GM21447 (cell line): Measurements from ENCODE around the gene ADAM19.

Experiments used
- ATAC-seq: cut with Tn5 transposase; IDR thresholded peaks from one replicate; pipeline ENCODE4 v1.9.1; 2021; ENCODE audit not compliant: unreplicated experiment

The ADAM19 gene, protein sequence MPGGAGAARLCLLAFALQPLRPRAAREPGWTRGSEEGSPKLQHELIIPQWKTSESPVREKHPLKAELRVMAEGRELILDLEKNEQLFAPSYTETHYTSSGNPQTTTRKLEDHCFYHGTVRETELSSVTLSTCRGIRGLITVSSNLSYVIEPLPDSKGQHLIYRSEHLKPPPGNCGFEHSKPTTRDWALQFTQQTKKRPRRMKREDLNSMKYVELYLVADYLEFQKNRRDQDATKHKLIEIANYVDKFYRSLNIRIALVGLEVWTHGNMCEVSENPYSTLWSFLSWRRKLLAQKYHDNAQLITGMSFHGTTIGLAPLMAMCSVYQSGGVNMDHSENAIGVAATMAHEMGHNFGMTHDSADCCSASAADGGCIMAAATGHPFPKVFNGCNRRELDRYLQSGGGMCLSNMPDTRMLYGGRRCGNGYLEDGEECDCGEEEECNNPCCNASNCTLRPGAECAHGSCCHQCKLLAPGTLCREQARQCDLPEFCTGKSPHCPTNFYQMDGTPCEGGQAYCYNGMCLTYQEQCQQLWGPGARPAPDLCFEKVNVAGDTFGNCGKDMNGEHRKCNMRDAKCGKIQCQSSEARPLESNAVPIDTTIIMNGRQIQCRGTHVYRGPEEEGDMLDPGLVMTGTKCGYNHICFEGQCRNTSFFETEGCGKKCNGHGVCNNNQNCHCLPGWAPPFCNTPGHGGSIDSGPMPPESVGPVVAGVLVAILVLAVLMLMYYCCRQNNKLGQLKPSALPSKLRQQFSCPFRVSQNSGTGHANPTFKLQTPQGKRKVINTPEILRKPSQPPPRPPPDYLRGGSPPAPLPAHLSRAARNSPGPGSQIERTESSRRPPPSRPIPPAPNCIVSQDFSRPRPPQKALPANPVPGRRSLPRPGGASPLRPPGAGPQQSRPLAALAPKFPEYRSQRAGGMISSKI

DNA sequence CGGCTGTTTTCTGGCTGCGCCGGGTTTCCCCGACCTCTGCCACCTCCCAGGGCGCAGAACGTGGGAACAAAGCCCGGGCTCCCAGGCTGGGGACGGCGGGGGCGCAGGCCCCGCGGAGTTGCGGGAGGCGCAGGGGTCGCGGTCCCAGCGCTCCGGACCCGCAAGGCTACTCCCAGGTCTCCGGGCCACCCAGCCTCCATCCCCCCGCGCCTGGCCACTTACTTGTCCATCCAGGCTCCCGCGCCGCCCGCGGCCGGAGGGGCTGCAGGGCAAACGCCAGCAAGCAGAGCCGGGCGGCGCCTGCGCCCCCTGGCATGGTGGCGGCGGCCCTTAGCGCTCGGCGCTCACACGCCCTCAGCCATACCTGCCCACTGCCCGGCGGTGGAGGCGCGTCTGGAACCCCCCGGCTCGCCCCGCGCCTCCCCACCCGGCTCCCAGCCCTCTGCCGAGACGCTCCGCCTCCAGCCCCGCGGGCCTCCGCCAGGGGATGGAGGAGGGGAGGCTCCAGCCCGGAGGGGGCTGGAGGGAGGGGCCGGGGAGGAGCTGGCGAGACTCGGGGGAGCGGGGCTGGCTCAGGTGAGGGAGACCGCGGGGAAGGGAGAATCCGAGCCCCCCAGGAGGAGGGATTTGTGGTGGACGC lies at the start of gene ADAM19:
ADAM19 (minus strand) TSS at position 395 of the 640 bp plus-strand sequence; CDS start at position 316, 79 bp downstream.
- no peak for ATAC-seq

DNA sequence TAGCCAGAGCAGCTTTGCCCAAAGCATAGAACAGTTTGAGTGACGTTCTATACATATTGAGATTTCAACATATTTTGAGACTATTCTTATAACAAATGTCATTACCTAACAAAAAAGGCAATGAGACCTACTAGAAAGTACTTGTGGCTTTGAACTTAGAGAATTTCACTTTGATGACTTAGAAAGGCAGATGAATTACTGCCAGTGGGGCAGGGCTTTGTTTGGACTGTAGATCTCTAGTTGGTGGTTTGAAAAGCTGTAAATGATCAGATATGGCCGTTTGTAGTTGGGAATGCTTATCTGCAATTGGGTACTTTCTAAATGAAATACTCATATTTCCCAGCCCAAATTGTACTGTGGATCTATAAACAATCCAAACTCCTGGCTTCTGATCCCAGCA lies 48.6 kb upstream of the ADAM19 start:
- ATAC-seq, result no peak

DNA sequence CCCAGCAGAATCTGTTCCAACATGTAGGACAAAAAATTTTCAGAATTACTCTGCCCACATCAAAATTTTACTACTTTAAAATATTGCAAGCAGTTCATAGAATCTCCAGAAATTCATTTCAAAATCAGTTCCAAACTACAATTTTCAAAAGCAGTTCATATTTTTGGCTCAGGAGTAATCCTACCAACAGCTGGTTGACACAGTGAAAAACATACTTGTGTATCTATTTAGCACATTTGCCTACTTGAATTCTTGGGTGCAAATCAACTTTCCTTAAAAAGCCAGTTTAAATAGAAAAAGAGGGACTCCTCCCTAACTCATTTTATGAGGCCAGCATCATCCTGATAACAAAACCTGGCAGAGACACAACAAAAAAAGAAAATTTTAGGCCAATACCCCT lies 45.2 kb upstream of the ADAM19 start:
- ATAC-seq, result no peak

DNA sequence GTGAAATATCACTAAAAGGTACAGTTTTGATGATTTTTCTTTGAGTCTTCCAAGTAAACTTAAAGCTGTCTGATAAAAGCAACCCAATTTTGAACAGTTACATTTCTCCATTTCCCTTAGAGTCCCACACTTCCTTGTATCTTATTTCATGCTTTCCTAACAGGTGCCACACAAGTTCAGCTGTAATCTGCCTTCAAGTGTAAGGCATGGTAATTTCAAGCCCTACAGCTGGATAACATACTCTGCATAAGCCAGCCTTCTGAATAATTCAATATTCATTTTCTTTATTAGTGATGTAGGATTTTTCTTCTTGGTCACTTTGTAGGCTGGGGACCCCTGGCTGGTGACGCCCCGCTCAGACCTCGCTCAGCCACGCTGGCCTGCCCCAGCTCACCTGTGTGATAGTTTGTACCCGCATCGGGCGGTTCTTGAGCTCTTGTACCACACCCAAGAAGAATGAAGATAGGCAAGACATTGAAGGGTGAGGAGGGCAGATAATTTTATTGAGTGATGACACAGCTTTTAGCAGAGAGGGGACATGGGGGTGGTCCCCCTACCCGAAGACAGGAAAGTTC lies 42.7 kb upstream of the ADAM19 start:
- ATAC-seq, result no peak

DNA sequence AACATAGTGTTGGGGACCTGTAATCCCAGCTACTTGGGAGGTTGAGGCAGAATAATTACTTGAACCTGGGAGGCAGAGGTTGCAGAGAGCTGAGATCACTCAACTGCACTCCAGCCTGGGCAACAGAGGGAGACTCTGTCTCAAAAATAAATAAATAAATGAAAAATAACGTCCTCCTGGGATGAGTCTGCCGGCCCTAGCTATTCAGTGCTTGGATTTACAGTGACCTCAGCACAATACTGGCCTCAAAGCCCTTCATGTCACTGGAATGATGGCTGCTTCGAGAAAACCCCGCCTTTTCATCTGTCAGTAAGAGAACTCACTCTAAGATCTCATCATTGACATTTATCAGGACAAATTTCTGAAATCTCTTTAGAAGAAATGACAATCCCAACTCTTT lies 41.2 kb upstream of the ADAM19 start:
- no peak for ATAC-seq

DNA sequence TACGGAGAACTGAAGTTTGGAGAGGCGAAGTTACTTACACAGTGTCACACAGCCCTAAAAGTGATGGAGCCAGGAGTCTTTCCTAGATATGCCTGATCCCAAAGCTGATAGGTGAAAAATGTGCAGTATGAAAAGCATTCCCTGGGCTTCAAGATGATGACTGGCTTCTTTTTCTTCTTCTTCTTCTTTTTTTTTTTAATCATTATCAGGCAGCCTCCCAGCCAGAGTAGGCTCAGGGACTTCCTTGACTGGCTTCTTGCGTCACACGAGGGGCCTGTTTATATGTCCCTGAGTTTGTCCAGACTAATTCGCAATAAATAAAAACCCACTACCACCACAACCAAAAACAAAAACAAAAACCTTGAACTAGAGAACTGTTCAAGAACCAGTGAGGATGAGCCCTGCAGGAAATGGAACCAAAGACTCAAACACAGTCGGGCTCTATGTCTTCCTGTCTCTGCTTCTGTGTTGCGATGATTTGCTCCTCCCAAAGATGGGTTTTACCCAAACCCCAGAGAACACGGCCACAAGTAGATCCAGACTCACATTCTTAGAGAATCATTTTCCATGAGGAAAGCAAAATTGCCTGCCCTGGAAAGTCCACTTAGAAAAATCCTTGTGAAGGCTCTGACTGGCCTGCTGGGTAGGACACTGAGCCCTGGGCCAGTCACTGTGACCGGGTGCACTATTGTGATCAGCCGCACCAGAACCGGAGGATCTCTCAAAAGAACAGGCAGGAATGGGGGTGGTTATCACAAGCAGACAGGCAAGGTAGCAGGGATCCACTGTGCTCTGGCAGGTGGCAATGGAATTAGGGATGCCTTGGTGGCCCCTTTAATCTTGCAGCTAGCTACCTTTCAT lies 38.0 kb upstream of the ADAM19 start:
- ATAC-seq, result no peak

DNA sequence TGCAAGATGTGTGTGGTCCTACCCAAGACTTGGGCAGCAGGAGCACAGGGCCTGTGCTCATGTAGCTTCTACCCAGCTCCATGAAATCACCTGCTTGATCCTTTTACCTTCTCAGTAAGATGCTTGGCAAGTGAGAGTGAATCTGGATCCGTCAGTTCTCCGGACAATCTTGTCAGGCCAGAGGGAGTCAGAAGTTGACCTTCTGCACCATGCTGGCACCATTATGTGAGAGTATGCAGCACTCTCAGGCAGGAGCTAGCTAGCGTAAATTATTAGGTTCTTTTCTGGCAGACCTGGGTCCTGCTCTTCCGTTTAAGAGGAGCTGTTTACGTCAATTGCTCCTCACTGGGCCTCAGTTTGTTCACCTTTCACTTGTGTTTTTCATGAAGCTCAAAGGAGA lies 37.0 kb upstream of the ADAM19 start:
- ATAC-seq, result no peak

DNA sequence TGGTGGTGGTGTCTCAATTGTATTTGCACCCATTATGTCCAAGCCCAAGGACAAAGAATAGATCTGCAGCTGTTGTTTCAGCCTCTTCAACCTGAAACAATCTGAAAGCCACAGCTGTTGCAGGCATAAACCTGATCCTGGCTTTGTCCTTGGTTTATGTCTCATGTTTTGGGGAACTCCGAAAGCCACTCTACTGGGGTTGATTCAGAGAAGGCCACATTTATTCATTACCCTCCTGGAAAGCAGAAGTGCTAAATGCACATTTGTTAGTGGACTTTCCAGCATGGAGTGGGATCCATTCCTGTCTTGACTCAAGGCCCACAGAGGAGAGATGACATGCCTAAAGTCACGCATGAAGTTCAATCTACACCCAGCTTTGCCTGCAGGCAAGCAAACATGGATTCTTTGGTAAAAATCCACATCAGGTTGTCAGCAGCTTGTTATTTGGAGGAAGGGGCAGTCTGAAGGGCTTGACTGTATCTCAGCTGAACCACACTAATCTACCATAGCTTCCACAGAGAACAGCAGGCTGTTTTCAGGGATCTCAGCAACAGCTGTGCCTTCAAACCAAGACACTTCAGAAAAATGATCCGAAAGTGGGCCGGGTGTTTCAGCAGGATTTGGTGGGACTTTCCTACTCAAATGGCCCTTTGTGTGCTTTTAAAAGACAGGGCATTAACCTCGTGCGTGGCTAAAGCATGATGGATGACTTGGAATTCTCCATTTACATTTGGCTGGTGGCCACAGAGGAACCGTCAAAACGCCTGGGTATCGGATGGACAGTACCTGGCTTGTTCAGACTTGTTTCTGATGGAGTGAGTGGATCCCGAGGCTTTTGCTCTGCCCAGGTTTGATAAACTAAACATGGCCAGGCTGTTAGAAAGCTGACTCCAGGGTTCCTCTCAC lies 36.2 kb upstream of the ADAM19 start:
- ATAC-seq, result peak; percentile 42

DNA sequence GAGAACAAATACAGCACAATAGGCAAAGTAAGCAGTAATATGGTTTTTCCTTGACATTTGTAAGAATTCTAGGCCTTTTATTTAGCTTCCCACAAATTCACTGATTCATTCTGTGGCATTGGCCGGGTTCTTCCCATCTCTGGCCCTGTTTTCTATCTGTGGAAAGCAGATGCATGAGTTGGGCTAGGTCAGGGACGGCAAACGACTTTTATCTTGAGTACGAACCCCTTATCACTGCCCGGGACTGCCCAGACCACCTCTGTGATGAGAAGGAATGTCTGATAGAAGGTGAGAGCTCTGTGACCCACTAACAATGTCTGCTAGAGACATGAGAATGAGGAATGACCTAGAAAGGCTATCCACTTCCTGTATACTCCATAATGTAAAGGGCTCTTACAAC lies 35.4 kb upstream of the ADAM19 start:
- ATAC-seq, result no peak

DNA sequence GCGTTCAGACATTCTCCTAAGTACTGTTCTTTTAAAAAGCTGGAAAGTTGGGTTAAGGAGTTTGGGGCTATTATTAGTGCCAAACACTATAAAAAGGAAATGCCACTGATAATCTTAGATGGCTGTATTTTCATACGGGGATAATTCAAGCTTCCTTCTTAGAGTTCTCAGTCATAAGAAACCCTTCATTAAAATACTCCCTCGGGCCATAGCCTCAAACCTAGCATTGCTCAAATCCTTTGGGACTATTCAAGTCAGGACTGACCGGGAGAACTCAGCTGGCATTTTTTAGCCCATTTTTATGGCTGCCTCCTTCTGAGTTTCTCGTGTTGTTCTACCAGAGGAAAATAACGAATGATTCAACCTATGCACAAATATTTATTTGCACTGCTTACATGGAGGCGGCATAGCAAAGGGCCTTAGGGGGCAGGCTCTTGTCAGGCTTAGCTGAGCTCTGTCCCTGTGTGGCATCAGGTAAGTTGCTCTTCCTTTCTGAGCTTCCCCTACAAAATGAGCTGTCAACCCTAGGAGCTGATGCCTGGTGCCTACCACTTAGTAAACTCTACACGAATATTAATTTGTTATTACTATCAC lies 33.5 kb upstream of the ADAM19 start:
- no peak for ATAC-seq

DNA sequence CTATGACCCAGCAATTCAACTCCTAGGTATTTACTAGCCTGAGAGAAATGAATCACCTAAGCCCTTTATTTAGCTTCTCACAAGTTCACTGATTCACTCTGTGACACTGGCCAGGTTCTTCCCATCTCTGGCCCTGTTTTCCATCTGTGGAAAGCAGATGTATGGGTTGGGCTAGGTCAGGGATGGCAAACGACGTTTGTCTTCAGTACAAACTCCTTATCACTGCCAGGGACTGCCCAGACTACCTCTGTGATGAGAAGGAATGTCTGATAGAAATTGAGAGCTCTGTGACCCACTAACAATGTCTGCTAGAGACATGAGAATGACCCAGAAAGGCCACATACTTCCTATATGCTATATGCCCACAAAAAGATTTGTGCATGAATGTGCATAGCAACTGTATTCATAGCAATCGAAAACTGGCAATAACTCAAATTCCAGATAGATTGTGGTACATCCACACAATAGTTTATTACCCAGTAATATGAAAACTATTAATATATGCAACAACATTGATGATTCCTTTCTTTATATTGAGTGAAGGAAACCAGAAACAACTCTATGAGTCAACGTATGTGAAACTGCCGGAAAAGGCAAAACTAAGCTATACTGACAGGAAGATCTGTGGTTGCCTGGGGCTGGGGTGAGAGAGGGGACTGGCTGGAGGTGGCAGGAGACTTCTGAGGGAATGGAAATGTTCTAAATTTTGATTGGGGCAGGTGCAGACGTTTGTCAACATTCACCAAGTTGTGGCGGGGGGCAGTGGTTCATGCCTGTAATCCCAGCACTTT lies 32.0 kb upstream of the ADAM19 start:
- peak; percentile 53 for ATAC-seq

DNA sequence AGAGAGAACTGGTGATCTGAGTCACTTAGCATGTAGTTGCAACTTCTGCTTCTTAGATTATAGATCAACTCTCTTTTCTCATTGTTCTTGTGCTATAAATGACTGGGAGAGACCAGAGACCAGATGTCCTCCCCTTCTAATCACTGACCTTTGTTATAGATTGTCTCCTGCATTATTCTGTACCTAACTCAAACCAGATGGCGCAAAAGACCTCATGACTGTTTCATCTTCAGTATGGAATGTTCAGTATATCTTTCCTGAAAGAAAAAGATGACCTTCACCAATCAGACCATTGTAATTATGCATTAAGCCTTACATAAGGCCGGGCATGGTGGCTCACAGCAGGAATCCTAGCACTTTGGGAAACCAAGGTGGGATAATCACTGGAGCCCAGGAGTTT lies 30.5 kb upstream of the ADAM19 start:
- ATAC-seq, result no peak

DNA sequence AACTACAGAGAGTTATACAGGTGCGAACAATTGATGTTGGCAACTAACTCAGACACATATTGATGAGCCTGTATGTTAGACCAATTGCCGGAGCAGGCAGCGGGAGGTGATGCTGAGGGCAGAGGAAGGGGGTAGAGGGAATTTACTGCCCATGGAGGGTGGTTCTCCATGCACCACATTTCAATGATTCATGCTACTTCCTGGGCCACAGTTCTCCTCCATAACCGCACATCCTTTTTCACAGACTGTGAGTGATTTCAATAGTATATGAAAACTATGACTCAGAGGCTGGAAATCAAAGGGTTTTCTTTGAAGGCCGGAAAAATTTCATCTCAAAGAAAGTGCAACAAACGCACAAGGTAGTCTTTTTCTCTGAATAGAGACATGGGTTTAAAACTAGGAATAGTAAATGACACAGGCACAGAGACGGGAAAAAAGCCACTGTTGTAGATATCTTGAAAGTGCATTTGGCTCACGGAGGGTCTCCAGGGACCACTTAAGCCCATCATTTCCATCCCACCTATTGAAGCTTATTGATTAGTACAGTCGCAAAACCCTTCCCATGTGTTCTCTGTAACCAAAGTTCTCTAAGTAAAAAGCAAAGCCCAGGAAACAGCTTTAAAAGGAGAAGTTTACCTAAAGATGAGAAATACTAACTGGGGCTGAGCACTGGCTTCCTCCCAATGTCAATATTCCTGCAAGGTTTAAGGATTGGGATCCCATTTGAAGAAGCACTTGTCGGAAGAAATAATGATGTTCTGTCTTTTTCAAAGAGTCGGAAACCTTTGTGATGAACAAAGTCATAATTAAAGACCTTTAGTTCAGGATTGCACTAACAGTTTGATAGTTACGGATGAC lies 28.0 kb upstream of the ADAM19 start:
- ATAC-seq, result peak; percentile 47

DNA sequence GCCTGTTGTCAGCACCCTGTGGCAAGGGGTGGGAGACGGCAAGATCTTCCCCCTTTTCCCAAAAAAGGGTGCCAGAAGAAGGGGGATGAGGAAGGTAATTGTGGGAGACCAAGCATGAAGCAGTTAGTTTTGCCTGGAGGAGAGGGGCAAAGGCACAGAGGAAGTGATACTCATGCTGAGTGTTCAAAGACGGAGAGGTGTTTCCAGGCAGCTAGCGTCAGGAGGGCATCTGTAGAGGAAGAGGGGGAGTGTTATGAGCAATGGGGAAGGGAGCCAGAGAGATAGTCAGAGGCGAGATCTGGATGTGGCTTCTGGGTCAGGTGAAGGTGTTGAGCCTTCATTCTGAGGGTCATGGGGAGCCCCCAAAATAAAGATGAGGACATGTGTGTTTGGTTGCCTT lies 26.9 kb upstream of the ADAM19 start:
- peak; percentile 66 for ATAC-seq

DNA sequence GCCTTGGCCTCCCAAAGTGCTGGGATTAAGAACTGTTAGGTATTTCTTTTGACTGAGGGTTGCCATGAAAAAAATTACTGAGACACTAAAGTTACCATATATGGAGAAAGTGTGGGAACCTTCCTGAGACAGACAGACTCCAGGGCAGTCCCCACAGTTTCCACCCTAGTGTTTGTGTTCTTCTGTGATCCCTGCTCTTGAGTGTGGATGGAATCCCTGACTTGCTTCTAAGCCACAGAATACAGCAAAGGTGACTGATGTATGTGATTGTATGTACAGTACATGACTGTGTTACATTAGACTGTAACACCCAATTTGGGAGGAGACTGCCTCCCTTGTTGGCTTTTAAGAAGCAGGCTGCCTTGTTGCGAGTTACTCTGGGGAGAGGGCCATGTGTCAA lies 24.7 kb upstream of the ADAM19 start:
- no peak for ATAC-seq

DNA sequence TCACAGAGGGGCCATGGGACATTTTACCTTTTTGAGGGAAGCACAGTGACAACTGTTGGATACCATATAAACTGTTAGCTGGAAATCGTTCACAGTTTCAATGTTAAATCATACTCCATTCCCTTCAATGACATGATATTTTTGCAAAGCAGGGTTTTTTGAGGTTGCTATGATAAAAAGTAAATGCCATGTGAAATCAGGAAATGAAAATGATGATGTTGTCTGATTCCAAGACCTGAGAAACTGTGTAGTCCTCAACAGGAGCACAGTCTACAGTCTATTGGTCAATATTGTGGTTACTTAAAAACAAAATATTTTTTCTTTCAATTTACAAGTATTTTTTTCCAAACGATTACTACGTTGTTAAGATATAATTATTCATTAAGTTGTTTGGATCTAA lies 24.0 kb upstream of the ADAM19 start:
- ATAC-seq, result no peak

DNA sequence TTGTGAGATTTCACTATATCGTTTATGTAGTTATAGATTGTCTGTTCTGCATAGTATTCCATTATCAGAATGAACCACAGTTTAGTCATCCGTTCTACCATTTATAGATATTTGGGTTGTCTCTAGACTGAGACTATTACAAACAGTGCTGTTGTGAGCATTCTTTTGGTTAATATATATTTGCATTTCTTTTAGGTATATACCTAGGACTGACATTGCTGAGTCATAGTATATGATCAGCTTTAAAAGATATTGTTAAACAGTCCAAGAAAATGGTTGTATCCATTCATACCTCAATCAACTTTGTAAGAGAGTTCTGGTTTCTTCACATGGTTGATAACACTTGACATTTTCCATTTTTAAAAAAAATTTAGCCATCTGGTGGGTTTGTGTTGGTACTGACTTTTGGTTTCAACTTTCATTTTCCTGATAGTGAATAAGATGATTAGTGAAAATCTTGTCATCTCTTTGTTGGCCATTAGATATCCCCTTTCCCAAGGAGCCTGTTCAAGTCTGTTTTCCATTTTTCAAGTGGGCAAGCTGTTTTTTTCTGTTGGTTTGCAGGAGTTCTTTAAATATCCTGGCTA lies 22.9 kb upstream of the ADAM19 start:
- no peak for ATAC-seq
